Occipital lobe (tissue), 2 donors: Measurements from ENCODE around the gene CRPPA. TPM values are rescaled to one million over a fixed set of nuclear protein-coding genes. Genes with fewer than 3 reads are reported as not detected.

Source experiments
- DNase-seq: peaks from one replicate; lab custom pipeline; 2025; lab: John Stamatoyannopoulos, UW
- total RNA-seq: library from RNA; depleted of rRNA; stranded (reverse); fragments of >200 nt; gene quantifications from one replicate; pipeline ENCODE4 v1.2.3, GENCODE V29; 2014

CRPPA gene
- total RNA-seq, 1 donor from 2014 or later, result 9.5 TPM

GRCh38 chr7:16423761-16424160 is 2.4 kb upstream of the CRPPA start:
- no peak for DNase-seq

GRCh38 chr7:16422917-16423316 is 1.6 kb upstream of the CRPPA start:
- DNase-seq, result no peak

GRCh38 chr7:16422103-16422435 is 731 bp upstream of the CRPPA start:
- DNase-seq, result no peak

DNA sequence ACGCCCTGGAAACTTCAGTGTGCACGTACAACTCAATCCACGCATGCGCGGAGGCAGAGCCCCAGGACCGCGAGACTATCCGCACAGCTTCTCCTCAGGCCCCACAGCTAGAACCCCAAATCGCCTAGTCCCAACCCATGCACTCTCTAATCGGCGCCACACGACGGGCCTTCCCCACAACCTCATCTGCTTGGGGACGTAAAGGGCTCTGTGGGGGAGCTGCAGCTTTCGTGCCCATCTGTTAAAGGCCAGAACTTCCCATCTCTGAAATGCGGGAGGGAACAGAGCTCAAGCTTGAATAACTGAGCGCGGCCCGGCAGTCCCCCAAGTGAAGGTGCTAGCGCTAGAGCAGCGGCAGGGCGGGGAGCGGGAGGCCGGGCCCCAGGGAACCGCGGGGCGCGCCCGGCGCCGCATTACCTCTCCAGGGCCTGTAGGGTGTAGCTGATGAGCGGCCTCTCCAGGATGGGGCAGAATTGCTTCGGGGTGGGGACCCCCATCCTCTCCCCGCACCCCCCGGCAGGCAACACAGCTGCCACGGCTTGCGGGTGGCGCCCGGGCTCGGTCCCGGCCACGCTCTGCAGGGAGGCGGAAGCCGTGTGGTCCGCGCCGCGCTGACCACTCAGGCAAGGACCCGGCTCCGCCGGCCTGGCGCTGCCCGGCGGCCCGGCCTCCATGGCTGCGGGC is 547 bp downstream of the CRPPA start:
- peak; percentile 82 for DNase-seq

DNA sequence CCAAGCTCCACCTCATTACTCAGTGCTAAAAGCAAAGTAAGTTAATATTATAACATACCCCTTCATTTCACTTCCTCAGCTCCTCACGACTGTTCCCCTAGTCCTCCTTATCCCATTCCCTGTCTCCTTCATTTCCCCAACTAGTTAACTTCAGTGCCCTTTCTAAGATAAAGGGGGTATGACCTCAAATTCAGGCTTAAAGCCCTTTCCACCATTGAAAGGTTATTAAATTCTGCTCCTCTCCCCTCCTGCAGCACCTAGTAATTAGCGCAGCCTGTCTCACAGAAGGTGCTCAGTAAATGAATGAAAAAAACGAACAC is 1.0 kb downstream of the CRPPA start:
- DNase-seq, result no peak

GRCh38 chr7:16419859-16420258 is 1.5 kb downstream of the CRPPA start:
- no peak for DNase-seq

DNA sequence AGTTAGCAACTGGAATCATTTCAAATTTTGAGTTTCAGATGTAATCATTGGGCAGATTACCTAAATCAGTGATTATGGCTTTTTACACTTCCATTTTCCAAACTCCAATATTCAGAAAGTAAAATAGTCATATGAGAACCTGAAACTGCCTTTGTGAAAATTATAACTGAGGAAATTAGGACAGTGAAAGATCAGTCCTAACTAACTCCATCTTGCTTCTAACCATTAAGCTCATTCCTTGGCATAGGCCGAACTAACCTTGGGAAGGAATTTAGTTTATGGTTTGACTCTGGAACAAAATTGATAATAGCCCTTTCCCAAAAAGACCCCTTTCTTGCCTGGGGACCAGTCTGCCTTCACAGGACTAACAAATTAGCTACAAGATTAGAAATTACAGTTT is 2.2 kb downstream of the CRPPA start:
- no peak for DNase-seq

DNA sequence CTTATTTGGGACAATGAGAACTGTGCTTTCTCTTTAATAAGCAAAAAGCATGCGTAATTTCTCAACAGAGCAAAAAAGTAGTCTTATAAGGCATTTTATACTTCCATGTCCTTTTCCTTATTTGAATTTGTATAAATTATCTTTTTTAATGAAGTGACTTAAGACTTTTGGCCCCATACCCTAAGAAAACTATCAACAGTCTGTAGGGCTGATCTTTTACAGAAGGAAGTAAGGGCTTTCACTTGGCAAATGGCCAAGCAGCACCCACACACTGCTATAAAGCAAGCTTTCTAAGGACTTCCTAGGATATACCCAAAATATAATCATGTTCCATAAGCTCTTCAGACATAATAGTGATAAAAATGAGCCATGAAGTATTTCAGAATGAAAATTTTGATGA is 3.4 kb downstream of the CRPPA start:
- DNase-seq, result no peak

- DNase-seq, result no peak
Measured at GRCh38 chr7:16416289-16417282, 4.8 kb downstream of the CRPPA start.

GRCh38 chr7:16412274-16413254 is 8.8 kb downstream of the CRPPA start:
- no peak for DNase-seq

DNA sequence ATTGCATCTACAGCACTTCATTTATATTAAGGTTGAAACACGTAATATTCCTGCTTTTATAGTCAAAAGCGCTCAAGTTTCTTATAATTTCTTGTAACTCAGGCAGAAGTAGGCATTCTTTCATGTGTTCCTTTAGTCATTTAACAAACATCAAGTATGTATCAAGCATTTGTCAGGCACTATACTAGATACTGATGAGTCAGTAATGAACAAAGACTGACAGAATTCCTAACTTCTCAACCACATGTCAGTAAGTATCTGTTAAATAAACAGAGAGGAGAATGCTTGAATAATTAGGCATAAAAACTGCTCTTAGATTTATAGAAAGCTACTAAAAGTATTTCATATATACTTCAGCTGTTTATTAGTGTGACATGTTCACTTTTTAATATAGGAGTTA is 9.9 kb downstream of the CRPPA start:
- DNase-seq, result no peak

GRCh38 chr7:16409777-16410176 is 11.6 kb downstream of the CRPPA start:
- no peak for DNase-seq

- DNase-seq, result no peak
Measured at GRCh38 chr7:16404636-16405035, 16.7 kb downstream of the CRPPA start.

DNA sequence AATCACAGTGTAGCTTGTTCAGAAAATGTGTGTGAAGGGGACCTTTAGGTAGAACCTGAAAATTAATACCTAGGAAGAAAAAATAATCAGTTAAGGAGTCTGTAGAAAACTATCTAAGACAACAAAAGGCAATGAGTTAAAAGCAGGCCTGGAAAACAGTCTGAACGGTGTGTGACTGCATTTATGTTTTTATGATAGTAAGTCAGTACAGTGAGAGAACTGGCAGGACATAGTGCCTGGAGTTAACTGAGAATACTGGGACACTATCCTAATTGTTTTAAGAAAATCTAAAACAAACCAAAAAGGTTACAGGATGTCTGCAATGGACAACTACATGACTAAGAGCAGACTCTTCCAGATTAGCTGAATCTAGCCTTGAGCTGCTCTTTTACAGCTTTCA is 17.9 kb downstream of the CRPPA start:
- DNase-seq, result no peak

DNA sequence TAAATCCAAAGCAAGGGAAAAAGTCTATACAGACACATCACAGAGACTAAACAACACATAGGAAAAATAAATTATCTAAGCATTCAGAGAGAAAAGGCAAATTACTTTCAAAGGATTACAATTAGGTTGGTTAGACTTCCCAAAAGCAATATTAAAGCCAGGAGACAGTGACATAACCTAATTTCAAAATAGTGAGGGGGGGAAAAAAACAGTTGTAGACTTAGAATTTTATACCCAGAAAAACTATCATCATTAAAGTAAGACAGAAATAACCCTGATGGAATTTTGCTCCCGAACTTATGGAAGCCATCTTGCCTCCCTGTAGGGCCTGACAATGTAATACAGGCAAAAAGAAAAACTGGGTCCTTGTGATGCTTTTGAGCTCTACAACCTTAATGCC is 18.4 kb downstream of the CRPPA start:
- no peak for DNase-seq

GRCh38 chr7:16402091-16402490 is 19.2 kb downstream of the CRPPA start:
- no peak for DNase-seq

DNA sequence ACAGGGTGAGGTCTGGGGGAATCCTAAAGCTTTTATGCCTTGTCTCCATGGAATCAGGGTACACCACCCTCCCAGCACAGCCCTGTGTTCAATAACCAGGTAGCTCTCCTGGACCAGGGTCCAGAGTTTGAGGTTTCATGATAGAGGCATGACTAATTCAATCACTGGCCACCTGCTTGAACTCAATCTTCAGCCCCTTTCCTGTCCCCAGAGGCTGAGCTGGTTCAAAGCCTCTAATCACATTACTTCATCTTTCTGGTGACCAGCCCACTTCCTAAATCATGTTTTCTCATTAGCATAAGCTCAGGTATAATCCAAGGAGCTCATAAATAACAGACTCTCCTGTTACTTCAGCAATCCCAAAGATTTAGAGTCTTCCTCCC is 20.5 kb downstream of the CRPPA start:
- no peak for DNase-seq

DNA sequence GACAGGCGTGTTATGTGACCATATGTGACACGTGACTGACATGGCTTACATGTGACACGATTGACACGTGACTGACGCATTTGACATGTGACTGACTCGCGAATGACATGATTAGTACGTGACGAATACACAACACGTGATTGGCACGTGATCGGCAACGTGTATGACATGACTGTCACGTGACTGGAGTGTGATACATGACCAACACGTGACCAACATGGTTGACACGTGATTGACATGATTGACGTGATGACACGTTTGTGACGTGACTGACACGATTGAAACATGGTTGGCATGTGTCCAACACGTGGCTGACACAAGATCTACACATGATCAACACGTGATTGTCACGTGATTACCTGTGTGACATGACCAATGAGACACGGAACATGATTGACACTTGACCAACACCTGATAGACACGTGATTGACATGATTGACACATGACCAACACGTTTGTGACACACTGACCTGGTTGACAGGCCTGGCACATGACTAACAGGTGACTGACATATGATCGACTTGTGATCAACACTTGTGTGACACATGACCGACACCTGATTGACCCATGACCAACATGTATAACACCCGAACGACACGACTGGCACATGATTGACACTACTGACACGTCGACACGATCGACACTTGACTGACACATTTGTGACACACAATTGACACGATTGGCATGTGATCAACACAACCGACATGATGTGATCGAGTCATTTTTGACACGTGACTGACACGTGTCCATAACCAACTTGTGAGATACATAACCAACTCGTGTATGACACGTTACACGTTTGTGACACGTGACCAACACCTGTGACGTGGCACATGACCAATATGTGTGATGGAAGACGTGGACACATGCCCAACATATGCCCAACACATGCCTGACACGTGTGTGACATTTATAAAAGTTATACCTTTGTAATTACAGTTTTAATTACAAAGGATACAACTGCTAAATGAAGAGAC is 21.1 kb downstream of the CRPPA start:
- no peak for DNase-seq

- no peak for DNase-seq
Measured at GRCh38 chr7:16399265-16399831, 22.0 kb downstream of the CRPPA start.
